GM13976 (cell line): ENCODE measurements around the gene LYPD4.

Experiments
- DNase-seq: peaks from one replicate; pipeline ENCODE4 v3.0.0; 2012; ENCODE audit warnings: low spot score
- in situ Hi-C: fragments of 300-500 bp; cut with MboI; formaldehyde crosslinking; loops from one replicate; pipeline ENCODE4 v1.12.0; 2022; ENCODE audit warnings: low sequenced_read_pairs, mixed read lengths, inconsistent platforms; ENCODE audit not compliant: unreplicated experiment
- TF ChIP-seq, protein P1 (sequence below): IDR thresholded peaks from 2 replicates; pipeline ENCODE4 v1.5.1; 2012; ENCODE audit warnings: borderline replicate concordance, mild to moderate bottlenecking; ENCODE audit not compliant: insufficient read depth; ENCODE audit errors: extremely low read depth, missing control alignments, control extremely low read depth

LYPD4 gene

DNA sequence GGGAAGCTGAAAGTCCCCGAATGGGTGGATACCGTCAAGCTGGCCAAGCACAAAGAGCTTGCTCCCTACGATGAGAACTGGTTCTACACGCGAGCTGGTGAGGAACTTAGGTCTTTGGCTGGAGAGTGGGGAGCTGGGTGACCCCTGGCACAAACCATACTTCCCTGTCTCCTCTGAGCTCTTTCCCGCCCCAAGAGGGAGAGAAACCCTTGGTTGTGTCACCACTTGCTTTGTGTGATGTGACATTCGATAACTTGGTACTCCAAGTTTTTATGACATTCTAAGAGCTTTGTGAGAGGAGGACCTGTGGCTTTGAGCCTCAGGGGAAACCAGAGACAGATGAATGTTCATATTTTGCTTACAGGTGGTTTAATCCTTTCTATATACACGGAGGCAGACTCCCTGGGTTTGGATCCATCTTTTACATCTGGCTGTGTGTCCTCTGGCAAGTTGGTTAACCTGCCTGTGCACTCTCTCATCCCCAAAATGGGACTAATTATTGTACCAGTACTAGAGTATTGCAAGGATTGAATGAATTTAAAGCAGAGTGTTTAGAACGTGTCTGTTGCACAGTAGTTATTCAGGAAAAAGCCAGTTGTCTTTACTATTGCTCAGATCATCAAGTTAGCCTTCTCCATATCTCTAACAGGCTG is 16.8 kb upstream of the LYPD4 start:
- in situ Hi-C loops: loop anchor here (5.0 kb wide), 1 partner anchor 86 kb away; no protein-coding TSS in a partner anchor
- TF ChIP-seq, protein P1, sequence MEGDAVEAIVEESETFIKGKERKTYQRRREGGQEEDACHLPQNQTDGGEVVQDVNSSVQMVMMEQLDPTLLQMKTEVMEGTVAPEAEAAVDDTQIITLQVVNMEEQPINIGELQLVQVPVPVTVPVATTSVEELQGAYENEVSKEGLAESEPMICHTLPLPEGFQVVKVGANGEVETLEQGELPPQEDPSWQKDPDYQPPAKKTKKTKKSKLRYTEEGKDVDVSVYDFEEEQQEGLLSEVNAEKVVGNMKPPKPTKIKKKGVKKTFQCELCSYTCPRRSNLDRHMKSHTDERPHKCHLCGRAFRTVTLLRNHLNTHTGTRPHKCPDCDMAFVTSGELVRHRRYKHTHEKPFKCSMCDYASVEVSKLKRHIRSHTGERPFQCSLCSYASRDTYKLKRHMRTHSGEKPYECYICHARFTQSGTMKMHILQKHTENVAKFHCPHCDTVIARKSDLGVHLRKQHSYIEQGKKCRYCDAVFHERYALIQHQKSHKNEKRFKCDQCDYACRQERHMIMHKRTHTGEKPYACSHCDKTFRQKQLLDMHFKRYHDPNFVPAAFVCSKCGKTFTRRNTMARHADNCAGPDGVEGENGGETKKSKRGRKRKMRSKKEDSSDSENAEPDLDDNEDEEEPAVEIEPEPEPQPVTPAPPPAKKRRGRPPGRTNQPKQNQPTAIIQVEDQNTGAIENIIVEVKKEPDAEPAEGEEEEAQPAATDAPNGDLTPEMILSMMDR: no peak
- DNase-seq: no peak

- in situ Hi-C loops: loop anchor here (5.0 kb wide), 1 partner anchor 87 kb away; no protein-coding TSS in a partner anchor
- TF ChIP-seq, protein P1: no peak
- DNase-seq: no peak
Observed at GRCh38 chr19:41860419-41861115, 16.1 kb upstream of the LYPD4 start.

DNA sequence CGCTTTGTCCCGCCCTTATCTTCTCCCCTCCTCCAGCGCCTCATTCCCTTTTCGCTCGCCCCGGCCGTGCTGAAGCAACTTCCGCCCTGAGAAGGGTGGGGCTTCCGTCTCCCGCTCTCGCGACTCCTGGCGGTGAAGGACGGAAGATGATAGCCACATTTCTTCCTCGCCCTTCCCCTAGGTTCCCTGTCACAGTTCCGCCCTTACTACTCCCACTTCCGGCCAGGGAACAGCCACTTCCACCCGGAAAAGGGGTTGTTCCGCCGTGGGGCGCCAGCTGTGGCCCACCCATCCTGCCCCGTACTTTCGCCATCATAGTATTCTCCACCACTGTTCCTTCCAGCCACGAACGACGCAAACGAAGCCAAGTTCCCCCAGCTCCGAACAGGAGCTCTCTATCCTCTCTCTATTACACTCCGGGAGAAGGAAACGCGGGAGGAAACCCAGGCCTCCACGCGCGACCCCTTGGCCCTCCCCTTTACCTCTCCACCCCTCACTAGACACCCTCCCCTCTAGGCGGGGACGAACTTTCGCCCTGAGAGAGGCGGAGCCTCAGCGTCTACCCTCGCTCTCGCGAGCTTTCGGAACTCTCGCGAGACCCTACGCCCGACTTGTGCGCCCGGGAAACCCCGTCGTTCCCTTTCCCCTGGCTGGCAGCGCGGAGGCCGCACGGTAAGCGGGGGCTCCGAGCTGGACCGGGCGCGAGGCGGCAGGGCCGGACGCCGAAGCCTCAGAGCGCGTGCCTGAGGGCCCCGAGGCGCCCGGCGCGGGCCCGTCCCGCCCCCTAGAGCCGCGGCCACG is 15.3 kb upstream of the LYPD4 start, which contains the start of gene RPS19:
Gene RPS19 (plus strand): TSS at position 638 of the 801 bp plus-strand sequence. CDS start 520 bp downstream, outside the sequence.
- in situ Hi-C loops: loop anchor here (5.0 kb wide), 1 partner anchor 87 kb away; no protein-coding TSS in a partner anchor
- peak; percentile 97 for DNase-seq
- TF ChIP-seq, protein P1: no peak

DNA sequence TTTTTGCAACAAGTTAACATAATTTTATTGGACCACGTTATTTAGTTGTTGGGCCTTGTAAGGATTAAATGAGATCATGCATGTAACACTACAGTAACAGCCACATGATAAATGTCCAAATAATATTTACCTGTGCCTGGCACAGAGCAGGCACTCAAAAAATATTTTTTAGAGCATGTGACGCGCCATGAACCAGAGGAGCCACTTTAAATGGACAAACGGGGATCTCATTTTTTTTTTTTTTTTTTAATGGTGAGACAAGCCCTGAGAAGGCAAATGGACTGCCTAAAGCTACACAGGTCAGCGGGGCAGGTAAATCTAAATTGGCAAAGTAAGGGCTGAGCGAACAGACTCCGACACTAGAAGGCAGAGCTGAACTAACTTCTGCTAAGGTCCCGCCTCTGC is 14.7 kb upstream of the LYPD4 start:
- DNase-seq: no peak
- in situ Hi-C loops: no loop called here
- TF ChIP-seq, protein P1: peak; percentile 57

DNA sequence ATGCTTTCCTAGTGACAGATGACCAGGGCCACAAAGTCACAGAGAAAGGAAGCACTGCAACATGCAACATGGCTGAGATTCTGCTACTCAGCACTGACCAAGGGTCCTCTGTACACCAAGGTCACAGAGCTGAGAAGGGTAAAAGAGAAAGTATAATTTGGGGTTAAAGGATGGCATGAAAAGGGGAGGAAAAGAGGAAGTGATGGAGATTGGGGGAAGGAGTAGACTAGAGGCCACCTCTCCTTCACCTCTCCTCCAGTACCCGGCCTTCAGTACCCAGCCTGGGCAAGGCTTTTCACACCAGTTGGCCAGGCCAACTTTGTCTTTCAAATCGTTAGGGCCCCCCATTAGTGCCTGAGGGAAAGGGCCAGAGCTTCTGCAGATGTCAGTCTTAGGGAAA is 9.3 kb upstream of the LYPD4 start:
- TF ChIP-seq, protein P1: no peak
- in situ Hi-C loops: no loop called here
- no peak for DNase-seq

GRCh38 chr19:41853344-41853743 is 8.9 kb upstream of the LYPD4 start:
- in situ Hi-C loops: no loop called here
- TF ChIP-seq, protein P1: no peak
- no peak for DNase-seq
